HCT116 (cell line): ENCODE measurements around the gene CPED1. TPM values are rescaled to one million over a fixed set of nuclear protein-coding genes. Genes with fewer than 3 reads are reported as not detected.

ENCODE experiments used
- ATAC-seq: fragments of 200-7000 bp; cut with Tn5 transposase; 2 replicates; pipeline ENCODE4 v1.9.1; 2020; ENCODE audit warnings: mild to moderate bottlenecking, moderate library complexity
- BruUV-seq: library from RNA; stranded (reverse); fragments of 400-500 nt; replicated peaks from 2 replicates; lab custom pipeline; 2021; lab: Mats Ljungman, UMichigan
- CTCF ChIA-PET: fragments of 300-600 bp; sonication (Branson Sonifier 250); formaldehyde crosslinking; loops from one replicate; lab custom pipeline; 2021; ENCODE audit warnings: antibody characterized with exemption; lab: Charles Lee
- POLR2A ChIA-PET: fragments of 300-600, 350-600 bp; sonication (Branson Sonifier 250); formaldehyde crosslinking; loops from one replicate; lab custom pipeline; 2021; ENCODE audit warnings: antibody characterized with exemption; lab: Charles Lee
- RAD21 ChIA-PET, 2 experiments: fragments of 300-600 bp; sonication (Branson Sonifier 250); formaldehyde crosslinking; loops; one replicate each; lab custom pipeline; 2023; ENCODE audit warnings: low total read pairs in 2 of 2; ENCODE audit not compliant: uncharacterized antibody in 2 of 2, unreplicated experiment in 2 of 2, low non-redundant PET in 1 of 2; lab: Charles Lee
- DNase-seq: peaks from one replicate; pipeline ENCODE4 v3.0.0-alpha.2; 2010; ENCODE audit warnings: low read depth, low spot score
- H2AFZ ChIP-seq: fragments of 200-600 bp; shearing (Covaris generic), sonication (generic); 2 replicates; pipeline ENCODE4 v1.6.1; 2017; ENCODE audit warnings: low read depth, mixed run types, mixed read lengths, antibody characterized with exemption, low read length; ENCODE audit not compliant: poor library complexity, severe bottlenecking
- H3K27ac ChIP-seq: 2 replicates; pipeline ENCODE4 v1.5.1; 2012; ENCODE audit warnings: low read depth, low read length
- H3K27me3 ChIP-seq: fragments of 200-600 bp; sonication (generic); 2 replicates; pipeline ENCODE4 v1.6.1; 2016; ENCODE audit warnings: mixed run types, low read length, mixed read lengths; ENCODE audit not compliant: insufficient read depth
- H3K36me3 ChIP-seq, 2 experiments: fragments of 200-500 bp in 1 of 2; fragments of 200-600 bp in 1 of 2; sonication (Bioruptor generic) in 1 of 2; sonication (generic) in 1 of 2; 2 replicates each; pipeline versions ENCODE4 v1.5.1 to v1.6.1; 2014 to 2016; ENCODE audit warnings: low read length in 2 of 2, inconsistent platforms in 1 of 2, mixed read lengths in 1 of 2, mixed run types in 1 of 2; ENCODE audit not compliant: insufficient read depth in 2 of 2, control insufficient read depth in 1 of 2
- H3K4me1 ChIP-seq, 2 experiments: fragments of 200-600 bp in 1 of 2; sonication (generic) in 1 of 2; 2 replicates each; pipeline versions ENCODE4 v1.5.1 to v1.6.1; 2012 to 2017; ENCODE audit warnings: low read length in 2 of 2, inconsistent platforms in 1 of 2, mild to moderate bottlenecking in 1 of 2, mixed read lengths in 1 of 2, mixed run types in 1 of 2, moderate library complexity in 1 of 2; ENCODE audit not compliant: insufficient read depth in 2 of 2, control insufficient read depth in 1 of 2
- H3K4me2 ChIP-seq: fragments of 200-600 bp; sonication (generic); 2 replicates; pipeline ENCODE4 v1.6.1; 2017; ENCODE audit warnings: mixed run types, low read length, mixed read lengths
- H3K4me3 ChIP-seq, 2 experiments: fragments of 200-600 bp in 1 of 2; sonication (generic) in 1 of 2; replicated peaks in 1 of 2; 2 replicates each; pipeline ENCODE4 v1.5.1; 2011 to 2016; ENCODE audit warnings: low read length in 2 of 2, control low read depth in 1 of 2, low read depth in 1 of 2, mild to moderate bottlenecking in 1 of 2, mixed read lengths in 1 of 2, mixed run types in 1 of 2
- H3K79me2 ChIP-seq: fragments of 200-600 bp; sonication (generic); 2 replicates; pipeline ENCODE4 v1.6.1; 2017; ENCODE audit warnings: mild to moderate bottlenecking, mixed run types, low read length, moderate library complexity, mixed read lengths; ENCODE audit not compliant: insufficient read depth
- H3K9ac ChIP-seq: fragments of 200-600 bp; sonication (generic); 2 replicates; pipeline ENCODE4 v1.6.1; 2016; ENCODE audit warnings: low read length, mixed read lengths
- H3K9me2 ChIP-seq: fragments of 200-600 bp; sonication (generic), shearing (Covaris generic); 2 replicates; pipeline ENCODE4 v1.6.1; 2017; ENCODE audit warnings: mixed run types, mild to moderate bottlenecking, moderate library complexity; ENCODE audit not compliant: insufficient read depth
- H3K9me3 ChIP-seq, 2 experiments: fragments of 200-500 bp in 1 of 2; fragments of 200-600 bp in 1 of 2; sonication (Bioruptor generic) in 1 of 2; sonication (generic) in 1 of 2; 2 replicates each; pipeline ENCODE4 v1.6.1; 2014 to 2017; ENCODE audit warnings: low read length in 2 of 2, mixed read lengths in 2 of 2, inconsistent platforms in 1 of 2, low read depth in 1 of 2, mild to moderate bottlenecking in 1 of 2, mixed run types in 1 of 2, moderate library complexity in 1 of 2; ENCODE audit not compliant: control insufficient read depth in 1 of 2, insufficient read depth in 1 of 2
- H4K20me1 ChIP-seq: fragments of 200-600 bp; sonication (generic), shearing (Covaris generic); 2 replicates; pipeline ENCODE4 v1.6.1; 2017; ENCODE audit warnings: mixed run types, mild to moderate bottlenecking, moderate library complexity; ENCODE audit not compliant: insufficient read depth
- ATF3 ChIP-seq: IDR thresholded peaks from 2 replicates; pipeline ENCODE4 v1.6.1; 2012
- CBX3 ChIP-seq: IDR thresholded peaks from 2 replicates; pipeline ENCODE4 v1.6.1; 2012; ENCODE audit warnings: low read depth
- CEBPB ChIP-seq: IDR thresholded peaks from 2 replicates; pipeline ENCODE4 v1.6.1; 2012; ENCODE audit warnings: low read depth
- EGR1 ChIP-seq: IDR thresholded peaks from 2 replicates; pipeline ENCODE4 v1.6.1; 2012; ENCODE audit warnings: low read depth
- ELF1 ChIP-seq: IDR thresholded peaks from 2 replicates; pipeline ENCODE4 v1.6.1; 2012; ENCODE audit warnings: low read depth, borderline replicate concordance
- EZH2 ChIP-seq: fragments of 200-600 bp; sonication (generic); IDR thresholded peaks from 2 replicates; pipeline ENCODE4 v1.6.1; 2017; ENCODE audit warnings: antibody characterized with exemption, mixed run types
- EZH2phosphoT487 ChIP-seq: fragments of 200-600 bp; IDR thresholded peaks from 2 replicates; pipeline ENCODE4 v1.6.1; 2018; ENCODE audit warnings: antibody characterized with exemption, borderline replicate concordance
- JUND ChIP-seq: IDR thresholded peaks from 2 replicates; pipeline ENCODE4 v1.6.1; 2012
- MAX ChIP-seq: IDR thresholded peaks from 2 replicates; pipeline ENCODE4 v1.6.1; 2012
- POLR2A ChIP-seq: IDR thresholded peaks from 2 replicates; pipeline ENCODE4 v1.7.0; 2011; ENCODE audit warnings: borderline replicate concordance; ENCODE audit not compliant: insufficient read depth, insufficient read length; ENCODE audit errors: extremely low read depth
- POLR2AphosphoS5 ChIP-seq: IDR thresholded peaks from 2 replicates; pipeline ENCODE4 v1.6.1; 2011; ENCODE audit warnings: mild to moderate bottlenecking, low read depth, low read length, moderate library complexity
- RAD21 ChIP-seq: IDR thresholded peaks from 2 replicates; pipeline ENCODE4 v1.6.1; 2012; ENCODE audit warnings: low read depth, mild to moderate bottlenecking
- SIN3A ChIP-seq: IDR thresholded peaks from 2 replicates; pipeline ENCODE4 v1.6.1; 2012; ENCODE audit warnings: low read depth
- SP1 ChIP-seq: IDR thresholded peaks from 2 replicates; pipeline ENCODE4 v1.6.1; 2012; ENCODE audit warnings: low read depth
- TCF7L2 ChIP-seq: IDR thresholded peaks from 2 replicates; pipeline ENCODE4 v1.7.0; 2011; ENCODE audit warnings: borderline replicate concordance, inconsistent platforms; ENCODE audit not compliant: insufficient read depth, insufficient read length; ENCODE audit errors: extremely low read depth
- YY1 ChIP-seq: IDR thresholded peaks from 2 replicates; pipeline ENCODE4 v1.6.1; 2011; ENCODE audit warnings: low read length, low read depth, moderate library complexity, mild to moderate bottlenecking; ENCODE audit not compliant: insufficient replicate concordance; ENCODE audit errors: extremely low read depth
- ZFX ChIP-seq: fragments of 450-650 bp; IDR thresholded peaks from 2 replicates; pipeline ENCODE4 v1.6.1; 2017
- ZNF274 ChIP-seq: fragments of 200-500 bp; sonication (Bioruptor generic); IDR thresholded peaks from 2 replicates; pipeline ENCODE4 v1.6.1; 2014; ENCODE audit warnings: mild to moderate bottlenecking, low read depth, low read length, inconsistent platforms
- intact Hi-C: fragments of 100-400 bp; cut with micrococcal nuclease; formaldehyde crosslinking; loops from 2 replicates; pipeline ENCODE4 v1.10.0; 2022
- total RNA-seq: library from RNA; stranded (reverse); gene quantifications from one replicate; pipeline ENCODE4 v1.2.1, GENCODE V29; 2021; ENCODE audit not compliant: unreplicated experiment
- TF ChIP-seq, protein P1 (sequence below): IDR thresholded peaks from 2 replicates; pipeline ENCODE4 v1.6.1; 2012; ENCODE audit warnings: low read depth
- TF ChIP-seq, protein P2 (sequence below), 3 experiments: fragments of 200-600 bp in 1 of 3; sonication (generic) in 1 of 3; IDR thresholded peaks in 2 of 3; conservative IDR thresholded peaks in 1 of 3; 2 replicates each; pipeline ENCODE4 v1.5.1; 2012 to 2017; ENCODE audit warnings: low read depth in 2 of 3, low read length in 2 of 3, antibody characterized with exemption in 1 of 3, borderline replicate concordance in 1 of 3, control low read depth in 1 of 3, mild to moderate bottlenecking in 1 of 3, mixed read lengths in 1 of 3, mixed run types in 1 of 3, moderate library complexity in 1 of 3; ENCODE audit not compliant: insufficient read depth in 1 of 3

Gene CPED1
- total RNA-seq, 1 experiment from 2014 or later = 1.2 TPM

GRCh38 chr7:120991161-120991560 lies 2.6 kb downstream of the CPED1 start:
- H3K9me2 ChIP-seq = no peaks in the 10 kb centered on the region
- TF ChIP-seq POLR2A (no peak), EGR1 (no peak), JUND (no peak), EZH2phosphoT487 (no peak), MAX (no peak), ZFX (no peak), EZH2 (no peak), SP1 (no peak), TCF7L2 (no peak), SIN3A (no peak), POLR2AphosphoS5 (no peak), CEBPB (no peak), ELF1 (no peak), YY1 (no peak), ZNF274 (no peak), ATF3 (no peak), CBX3 (no peak), RAD21 (no peak)
- TF ChIP-seq, protein P1, sequence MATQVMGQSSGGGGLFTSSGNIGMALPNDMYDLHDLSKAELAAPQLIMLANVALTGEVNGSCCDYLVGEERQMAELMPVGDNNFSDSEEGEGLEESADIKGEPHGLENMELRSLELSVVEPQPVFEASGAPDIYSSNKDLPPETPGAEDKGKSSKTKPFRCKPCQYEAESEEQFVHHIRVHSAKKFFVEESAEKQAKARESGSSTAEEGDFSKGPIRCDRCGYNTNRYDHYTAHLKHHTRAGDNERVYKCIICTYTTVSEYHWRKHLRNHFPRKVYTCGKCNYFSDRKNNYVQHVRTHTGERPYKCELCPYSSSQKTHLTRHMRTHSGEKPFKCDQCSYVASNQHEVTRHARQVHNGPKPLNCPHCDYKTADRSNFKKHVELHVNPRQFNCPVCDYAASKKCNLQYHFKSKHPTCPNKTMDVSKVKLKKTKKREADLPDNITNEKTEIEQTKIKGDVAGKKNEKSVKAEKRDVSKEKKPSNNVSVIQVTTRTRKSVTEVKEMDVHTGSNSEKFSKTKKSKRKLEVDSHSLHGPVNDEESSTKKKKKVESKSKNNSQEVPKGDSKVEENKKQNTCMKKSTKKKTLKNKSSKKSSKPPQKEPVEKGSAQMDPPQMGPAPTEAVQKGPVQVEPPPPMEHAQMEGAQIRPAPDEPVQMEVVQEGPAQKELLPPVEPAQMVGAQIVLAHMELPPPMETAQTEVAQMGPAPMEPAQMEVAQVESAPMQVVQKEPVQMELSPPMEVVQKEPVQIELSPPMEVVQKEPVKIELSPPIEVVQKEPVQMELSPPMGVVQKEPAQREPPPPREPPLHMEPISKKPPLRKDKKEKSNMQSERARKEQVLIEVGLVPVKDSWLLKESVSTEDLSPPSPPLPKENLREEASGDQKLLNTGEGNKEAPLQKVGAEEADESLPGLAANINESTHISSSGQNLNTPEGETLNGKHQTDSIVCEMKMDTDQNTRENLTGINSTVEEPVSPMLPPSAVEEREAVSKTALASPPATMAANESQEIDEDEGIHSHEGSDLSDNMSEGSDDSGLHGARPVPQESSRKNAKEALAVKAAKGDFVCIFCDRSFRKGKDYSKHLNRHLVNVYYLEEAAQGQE = no peak
- TF ChIP-seq, protein P2, sequence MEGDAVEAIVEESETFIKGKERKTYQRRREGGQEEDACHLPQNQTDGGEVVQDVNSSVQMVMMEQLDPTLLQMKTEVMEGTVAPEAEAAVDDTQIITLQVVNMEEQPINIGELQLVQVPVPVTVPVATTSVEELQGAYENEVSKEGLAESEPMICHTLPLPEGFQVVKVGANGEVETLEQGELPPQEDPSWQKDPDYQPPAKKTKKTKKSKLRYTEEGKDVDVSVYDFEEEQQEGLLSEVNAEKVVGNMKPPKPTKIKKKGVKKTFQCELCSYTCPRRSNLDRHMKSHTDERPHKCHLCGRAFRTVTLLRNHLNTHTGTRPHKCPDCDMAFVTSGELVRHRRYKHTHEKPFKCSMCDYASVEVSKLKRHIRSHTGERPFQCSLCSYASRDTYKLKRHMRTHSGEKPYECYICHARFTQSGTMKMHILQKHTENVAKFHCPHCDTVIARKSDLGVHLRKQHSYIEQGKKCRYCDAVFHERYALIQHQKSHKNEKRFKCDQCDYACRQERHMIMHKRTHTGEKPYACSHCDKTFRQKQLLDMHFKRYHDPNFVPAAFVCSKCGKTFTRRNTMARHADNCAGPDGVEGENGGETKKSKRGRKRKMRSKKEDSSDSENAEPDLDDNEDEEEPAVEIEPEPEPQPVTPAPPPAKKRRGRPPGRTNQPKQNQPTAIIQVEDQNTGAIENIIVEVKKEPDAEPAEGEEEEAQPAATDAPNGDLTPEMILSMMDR (IDR thresholded peaks at IDR 0.05 in 2 of 3, conservative IDR thresholded peaks at IDR 0.05 in 1 of 3; ENCODE audit: borderline replicate concordance in 1 of 3, insufficient read depth in 1 of 3, low read depth in 2 of 3, low read length in 2 of 3) = no peak
- no peak overlapping the region for H3K4me2 ChIP-seq
- H3K4me1 ChIP-seq = peaks cover 0 to 15% of the 10 kb centered on the region in 2 experiments; a peak in 1 of 4 replicates
- H3K27me3 ChIP-seq = no peaks in the 10 kb centered on the region
- H2AFZ ChIP-seq = no peak overlapping the region
- BruUV-seq = no TSS peak
- H3K4me3 ChIP-seq = no peak overlapping the region
- ATAC-seq (no peak), DNase-seq (no peak)
- no peaks in the 10 kb centered on the region for H3K9me3 ChIP-seq
- no peaks in the 10 kb centered on the region for H3K79me2 ChIP-seq
- no peak overlapping the region for H3K9ac ChIP-seq
- CTCF ChIA-PET = no interaction called here
- RAD21 ChIA-PET = no interaction called here
- intact Hi-C loops = no loop called here
- POLR2A ChIA-PET = no interaction called here
- H3K27ac ChIP-seq = no peak overlapping the region
- H3K36me3 ChIP-seq = no peaks in the 10 kb centered on the region
- no peaks in the 10 kb centered on the region for H4K20me1 ChIP-seq
